IPS-NIHi11 (cell line): ENCODE measurements around the gene ARFGAP1.

Experiments
- DNase-seq: peaks from one replicate; pipeline ENCODE4 v3.0.0; 2012; ENCODE audit warnings: mixed read lengths, low spot score

ARFGAP1 gene

DNA sequence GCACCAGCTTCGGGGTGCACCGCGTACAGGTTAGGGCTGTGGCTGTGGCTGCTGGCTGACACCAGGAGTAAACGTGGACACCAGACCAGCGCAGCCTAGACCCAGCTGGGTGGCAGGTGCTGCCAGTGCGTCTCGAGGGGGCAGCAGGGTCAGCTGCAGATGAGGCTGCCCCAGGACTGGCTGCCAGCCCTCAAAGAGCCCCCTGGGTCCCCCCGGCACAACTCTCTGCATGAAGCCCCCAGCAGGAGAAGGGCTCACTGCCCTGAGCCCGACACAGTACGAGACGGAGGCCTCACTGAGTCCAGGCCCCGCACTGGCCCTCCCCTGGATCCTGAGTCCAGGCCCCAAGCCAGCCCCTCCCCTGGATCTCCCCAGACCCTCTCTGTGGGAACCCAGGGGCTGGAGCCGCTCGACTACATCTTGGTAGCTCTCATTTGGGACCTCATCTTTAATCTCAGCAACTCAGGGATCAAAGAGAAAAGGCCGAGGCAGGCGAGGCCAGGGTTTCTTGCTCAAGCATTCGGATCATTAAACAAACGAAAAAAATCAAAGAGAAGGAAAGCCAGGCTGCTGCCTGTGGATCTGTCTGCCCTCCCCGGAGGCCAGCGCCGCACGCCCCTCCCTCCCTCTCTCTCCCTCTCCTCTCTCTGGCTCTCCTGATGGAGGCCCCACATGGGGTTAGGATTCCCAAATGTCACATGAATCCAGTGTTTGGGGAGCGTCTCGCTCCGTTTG, 11.4 kb upstream of the ARFGAP1 start:
- DNase-seq = no peak

DNA sequence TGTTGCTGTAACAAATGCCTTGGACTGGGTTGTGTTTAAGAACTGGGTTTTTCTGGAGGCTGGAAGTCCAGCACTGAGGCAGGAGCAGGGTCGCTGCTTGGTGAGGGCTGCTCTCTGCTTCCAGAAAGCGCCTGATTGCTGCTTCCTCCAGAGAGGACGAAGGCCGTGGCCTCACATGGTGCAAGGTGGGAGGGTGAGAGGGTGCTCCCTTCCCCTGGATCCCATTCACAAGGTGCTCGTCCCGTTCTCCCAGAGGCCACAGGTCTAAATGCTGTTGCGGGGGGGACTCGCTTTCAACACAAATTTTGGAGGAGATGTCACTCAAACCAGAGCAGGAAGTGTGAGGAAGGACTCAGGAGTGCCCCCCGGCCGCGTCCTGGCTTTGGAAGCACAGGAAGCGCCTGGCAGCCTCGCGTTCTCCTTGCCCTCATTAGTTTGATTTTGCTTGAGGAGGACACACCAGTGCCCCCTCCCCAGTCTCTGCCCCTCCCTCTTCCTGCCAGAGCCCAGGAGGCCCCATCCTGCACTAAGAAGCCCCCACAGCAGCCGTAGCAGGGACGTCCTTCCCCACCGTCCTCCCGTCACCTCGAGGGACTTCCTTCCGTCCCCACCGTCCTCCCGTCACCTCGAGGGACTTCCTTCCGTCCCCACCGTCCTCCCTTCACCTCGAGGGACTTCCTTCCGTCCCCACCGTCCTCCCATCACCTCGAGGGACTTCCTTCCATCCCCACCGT, 10.7 kb upstream of the ARFGAP1 start:
- no peak for DNase-seq

DNA sequence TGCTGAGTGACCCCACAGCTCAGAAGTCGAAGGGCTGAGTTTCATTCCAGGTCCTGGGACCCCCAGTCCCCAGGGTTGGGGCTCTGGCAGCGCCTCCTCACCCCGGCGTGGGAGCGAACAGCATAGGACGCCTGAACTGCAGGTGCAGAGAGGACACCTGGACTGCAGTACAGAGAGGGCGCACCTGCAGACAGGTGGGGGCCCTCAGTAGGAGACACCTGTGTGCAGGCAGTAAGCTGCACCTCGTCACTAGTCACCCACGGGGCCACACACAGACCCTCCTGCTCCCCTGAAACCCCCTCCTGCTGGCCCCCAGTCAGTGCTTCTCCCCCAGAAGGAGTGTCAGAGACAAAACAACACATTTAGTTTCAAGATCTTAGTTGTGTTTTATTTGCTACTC, 9.8 kb upstream of the ARFGAP1 start:
- no peak for DNase-seq

DNA sequence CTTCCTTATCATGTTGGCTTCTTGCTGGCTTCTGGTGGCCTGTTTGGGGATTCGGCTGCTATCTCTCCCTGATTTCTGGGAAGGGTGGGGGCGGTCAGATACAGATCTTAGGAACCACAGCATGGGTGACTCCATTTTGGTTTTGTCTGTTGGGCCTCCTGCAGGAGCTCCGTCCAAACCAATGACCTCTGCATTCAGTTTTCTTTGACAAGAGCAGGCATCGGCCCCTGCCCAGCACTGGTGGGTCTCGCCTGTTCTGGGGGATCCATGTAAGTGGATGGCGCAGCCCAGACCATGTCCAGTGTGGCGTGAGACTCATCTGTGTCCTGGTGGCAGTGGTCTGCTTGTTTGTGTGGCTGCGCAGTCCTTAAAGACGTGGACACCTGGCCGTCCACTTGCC, 8.6 kb upstream of the ARFGAP1 start:
- no peak for DNase-seq

DNA sequence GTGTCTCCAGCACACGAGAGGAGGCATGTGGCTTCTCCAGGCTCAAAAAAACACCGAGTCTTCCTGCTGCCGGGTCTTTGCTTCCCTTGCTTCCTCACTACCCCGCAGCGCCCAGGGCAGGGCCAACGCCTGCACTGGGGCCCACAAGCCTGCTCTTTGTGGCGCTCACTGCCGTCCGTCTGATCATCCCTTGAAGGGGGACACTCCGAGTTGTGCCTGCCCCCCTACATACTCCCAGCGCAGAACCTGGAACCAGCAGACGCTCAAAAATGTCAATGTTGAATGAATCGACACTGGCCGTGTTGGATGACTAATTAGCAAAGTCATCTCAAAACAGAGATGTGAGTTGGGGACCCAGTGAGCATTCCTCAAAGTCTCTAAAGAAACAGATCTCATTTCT, 8.1 kb upstream of the ARFGAP1 start:
- no peak for DNase-seq

DNA sequence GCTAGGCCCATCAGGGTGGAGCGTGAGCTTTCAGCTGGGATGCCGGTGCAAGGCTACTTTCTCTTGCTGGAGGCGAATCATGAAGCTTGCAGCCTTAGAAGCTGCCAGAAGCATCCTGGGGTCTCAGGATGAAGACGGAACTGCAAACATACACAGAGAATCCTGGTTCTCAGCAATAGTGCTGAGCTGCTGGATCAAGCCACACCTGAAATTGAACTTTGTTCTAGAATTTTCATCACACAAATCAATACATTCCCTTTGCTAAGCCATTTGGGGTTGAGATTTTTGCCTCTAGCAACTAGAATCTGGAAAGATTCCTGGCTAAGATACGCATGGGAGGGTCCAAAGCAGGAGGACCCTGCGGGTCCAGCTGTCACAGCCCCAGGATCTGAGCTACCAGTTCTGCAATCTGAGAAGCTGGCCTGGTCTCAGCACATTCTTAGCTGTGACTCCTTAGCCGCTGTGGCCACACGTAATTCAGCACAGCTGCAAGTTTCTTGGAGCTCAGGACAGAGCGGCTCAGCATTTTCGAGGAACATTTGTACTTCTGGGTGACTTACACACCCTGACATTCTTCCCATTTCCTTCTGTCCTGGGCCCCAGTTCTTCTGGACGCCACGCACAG, 6.6 kb upstream of the ARFGAP1 start:
- DNase-seq = no peak

DNA sequence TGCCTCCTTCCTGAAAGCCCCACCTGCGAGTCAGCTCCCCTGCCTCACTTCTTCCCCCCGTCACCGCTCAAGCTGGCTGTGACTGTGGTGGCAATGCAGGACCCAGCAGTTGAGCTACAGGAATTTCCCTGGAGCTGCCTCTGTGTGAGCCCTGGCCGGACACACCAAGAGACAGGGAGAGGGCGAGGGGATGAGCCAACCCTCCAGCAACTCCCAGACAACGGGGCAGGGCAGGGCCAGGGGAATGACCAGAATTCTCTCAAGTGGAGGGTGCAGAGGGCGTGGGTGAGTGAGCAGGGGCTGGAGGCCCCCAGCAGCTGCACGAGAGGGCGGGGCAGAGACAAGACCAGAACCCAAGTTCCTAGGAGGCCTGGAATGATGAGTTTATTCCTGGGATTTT, 4.9 kb upstream of the ARFGAP1 start:
- no peak for DNase-seq

DNA sequence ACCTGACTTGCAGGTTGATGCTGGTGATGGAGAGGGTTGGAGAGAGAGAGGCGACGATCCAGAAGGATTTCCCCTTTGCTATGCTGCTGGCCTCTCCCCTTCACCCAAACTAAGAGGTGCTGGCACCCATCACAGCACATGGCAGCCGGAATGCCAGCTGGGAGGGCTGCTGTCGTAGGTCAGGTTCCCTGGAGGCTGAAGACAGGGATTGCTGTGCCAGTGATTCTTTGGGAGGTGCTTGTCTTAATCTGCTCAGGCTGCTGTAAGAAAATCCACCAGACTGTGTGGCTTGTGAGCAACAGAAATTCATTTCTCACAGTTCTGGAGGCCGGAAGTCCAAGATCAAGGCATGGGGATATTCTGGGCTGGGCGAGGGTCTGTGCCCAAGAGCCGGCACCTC, 4.4 kb upstream of the ARFGAP1 start:
- no peak for DNase-seq

DNA sequence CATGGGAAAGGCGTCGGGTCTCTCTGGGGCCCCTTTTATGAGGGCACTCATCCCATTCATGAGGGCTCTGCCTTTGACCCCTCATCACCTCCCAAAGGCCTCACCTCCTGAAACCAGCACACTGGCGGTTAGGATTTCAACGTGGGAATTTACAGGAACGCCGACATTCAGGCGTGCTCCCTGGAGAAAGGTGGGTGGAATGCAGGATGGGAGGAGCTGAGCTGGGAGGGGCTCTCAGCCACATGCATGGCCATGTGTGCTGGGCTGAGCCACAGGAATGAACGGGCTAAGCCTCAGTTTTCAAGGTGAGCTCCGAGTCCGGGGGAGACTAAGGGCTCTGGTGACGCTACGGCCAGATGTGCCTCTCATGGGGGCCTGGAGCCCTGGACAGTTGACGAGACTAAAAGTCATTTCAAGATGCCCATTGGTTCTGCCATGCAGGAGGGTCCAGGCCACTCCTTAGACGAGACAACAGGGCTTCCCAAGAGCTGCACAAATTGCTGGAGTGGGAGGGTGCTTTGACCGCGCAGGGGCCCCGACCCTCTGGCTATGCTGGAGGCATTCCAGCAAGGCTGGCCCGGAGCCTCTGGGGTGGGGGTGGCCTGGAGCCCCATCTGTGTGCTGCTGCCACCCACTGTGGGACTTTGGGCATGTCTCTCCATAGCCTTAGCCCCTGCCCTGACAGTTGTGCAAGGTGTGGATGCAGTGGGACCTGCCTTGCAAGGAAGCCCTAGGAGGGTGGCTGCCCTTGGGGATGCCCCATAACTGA, 3.8 kb upstream of the ARFGAP1 start:
- DNase-seq = peak; percentile 56

DNA sequence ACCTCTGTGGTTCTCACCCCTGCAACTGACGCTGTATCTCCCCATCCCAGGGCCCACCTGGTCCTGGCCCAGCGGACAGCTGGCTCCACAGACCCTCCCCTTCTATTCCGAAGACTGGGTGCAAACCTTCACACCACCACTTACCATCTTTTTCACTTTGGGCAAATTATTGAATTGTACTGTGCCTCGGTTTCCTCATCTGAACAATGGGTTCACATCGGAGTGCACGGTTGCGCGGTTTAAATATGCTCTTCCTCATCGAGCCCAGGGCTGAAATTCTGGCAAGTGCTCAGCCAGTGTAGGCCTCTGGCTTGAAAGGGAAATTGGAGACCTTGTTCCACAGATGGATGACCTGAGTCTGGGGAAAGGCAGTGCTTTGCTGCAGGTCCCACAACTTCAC, 2.9 kb upstream of the ARFGAP1 start:
- no peak for DNase-seq

DNA sequence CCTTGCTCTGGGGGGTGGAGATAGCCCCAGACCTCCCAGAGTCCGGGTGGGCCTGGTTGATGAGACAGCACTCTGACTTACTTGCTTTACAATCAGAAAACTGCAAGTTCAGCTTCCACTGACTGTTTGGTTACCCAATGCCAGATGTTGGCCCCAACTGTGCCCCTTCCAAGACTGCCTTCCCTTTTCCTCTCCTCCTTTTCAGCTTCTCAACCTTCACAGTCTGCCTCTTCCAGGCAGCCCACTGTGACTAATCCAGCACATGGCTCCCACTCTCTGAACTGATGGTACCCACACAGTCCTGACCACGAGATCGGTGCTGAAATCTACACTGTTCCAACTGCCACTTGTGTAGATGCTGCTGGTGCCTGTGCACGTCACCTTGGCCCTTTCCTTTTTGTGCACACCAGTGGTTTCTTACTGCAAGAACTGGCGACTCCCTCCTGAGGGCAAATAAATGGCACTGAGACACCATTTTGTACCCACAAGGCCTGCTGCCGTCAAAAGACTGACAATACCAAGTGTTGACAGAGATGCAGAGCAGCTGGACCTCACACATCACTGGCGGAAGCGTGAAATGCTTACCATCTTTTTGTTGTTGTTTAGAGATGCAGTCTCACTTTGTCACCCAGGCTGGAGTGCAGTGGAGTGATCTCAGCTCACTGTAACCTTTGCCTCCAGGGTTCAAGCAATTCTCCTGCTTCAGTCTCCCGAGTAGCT, 1.8 kb upstream of the ARFGAP1 start:
- DNase-seq = no peak

DNA sequence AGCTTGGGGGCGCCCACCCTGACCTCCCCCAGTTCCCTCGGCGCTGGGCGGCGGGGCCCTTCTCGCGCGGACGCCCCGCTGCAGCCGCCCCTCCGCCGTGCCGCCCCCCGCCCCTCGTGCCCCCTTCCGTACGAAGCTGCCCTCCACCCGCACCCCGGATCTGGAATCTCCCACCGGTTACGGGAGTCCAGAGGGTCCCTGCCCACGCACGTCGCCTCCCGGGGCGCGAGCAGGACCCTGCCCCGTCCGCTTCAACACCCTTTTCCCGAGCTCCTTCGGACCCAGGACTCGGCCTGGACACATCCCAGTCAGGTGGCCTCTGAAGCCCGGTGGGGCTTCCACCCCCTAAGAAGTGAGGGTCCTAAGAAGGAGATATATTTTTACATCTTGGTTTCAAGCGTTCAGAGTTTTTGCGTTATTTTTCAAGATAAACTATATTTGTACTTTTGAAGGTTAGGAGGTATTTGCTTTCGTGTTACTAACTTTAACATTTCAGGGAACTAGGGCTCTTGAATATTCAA, 506 bp downstream of the ARFGAP1 start:
- no peak for DNase-seq

DNA sequence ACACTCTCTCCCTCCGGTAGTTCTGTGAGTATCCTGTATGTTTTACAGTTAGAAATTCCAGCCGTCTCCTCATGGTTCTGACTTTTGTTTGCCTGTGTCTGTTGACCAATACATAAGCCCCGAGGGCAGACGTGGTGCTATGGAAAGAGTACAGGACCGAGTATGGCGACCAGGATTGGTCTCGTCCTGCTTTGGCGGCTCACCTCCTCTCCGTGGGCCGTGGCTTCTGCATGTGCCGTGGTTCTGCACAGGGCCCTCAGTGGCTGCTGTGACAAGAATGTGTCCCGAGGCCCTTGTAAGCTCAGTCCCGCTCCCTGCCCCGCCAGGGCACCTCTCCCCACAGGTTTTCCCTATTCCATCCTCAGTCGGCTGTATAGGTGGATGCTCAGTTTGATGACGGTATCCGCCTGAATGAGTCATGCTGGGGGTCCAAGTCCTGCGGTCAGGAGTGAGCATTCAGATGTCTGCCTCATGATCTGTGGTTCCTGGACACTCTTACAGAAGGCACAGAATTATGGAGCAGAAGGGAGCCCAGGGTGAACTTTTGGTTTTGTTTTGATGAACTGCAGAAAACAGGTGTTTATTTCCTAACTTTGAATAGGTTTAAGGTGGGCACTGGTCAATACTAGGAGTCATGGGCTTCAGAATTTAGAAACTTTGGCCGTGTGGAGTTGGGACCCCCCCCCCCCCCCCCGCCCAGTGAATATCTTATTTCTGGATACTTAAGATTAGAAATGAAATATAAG, 1.2 kb downstream of the ARFGAP1 start:
- DNase-seq = no peak

DNA sequence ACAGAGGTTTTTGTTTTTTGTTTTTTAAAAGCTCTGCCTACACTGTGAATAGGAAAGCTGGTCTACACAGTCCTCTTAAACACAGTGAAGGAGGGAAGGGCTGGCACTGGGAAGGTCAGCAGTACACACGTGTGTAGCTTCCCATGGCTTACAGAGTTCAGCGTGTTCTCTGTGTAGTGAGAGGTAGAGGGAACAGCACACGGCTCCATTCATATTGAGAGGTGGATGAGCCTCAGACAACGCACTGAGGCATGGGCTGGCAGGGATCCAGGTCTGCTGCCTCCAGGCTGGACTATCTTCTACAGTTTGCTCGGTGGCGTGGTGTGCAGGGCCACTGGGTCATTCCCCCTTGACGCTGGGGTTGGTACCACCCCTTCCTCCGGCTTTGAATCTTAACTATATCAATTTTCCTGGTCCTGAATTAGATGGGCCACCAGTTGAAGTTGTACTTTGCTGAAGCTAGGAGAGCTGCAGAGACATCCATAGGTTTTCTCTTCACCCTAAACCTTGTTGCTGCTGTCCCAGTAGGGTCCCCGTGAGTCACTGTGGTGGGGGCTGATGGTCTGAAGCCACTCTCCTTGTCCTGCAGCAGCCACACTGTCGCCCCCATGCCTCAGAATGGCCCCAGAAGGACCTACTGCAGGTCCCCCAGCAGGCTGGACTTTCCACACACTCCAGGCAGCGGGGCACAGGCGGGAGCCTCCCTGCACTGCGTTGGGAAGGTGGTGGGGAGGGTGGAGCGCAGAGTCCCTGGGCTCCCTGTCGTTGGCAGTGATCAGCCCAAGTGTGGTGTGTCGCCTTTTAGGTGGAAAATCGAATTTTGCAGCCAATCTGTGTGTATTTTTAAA, 2.0 kb downstream of the ARFGAP1 start:
- DNase-seq = no peak

DNA sequence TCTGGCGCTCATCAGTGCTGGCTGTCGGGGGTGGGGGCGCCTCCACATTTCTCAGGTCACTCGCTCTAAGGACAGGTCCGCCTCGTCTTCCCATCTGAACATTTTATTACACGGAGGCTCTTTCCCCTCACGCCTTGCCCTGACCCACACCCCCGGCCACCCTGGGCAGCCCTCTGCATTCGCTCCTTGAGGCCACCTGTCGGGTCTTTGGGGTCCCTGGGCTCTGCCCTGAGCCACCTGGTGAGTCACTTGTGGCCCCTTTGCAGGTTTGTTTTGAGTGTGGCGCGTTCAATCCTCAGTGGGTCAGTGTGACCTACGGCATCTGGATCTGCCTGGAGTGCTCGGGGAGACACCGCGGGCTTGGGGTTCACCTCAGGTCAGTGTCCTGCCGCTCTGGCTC, 3.2 kb downstream of the ARFGAP1 start:
- DNase-seq = no peak

DNA sequence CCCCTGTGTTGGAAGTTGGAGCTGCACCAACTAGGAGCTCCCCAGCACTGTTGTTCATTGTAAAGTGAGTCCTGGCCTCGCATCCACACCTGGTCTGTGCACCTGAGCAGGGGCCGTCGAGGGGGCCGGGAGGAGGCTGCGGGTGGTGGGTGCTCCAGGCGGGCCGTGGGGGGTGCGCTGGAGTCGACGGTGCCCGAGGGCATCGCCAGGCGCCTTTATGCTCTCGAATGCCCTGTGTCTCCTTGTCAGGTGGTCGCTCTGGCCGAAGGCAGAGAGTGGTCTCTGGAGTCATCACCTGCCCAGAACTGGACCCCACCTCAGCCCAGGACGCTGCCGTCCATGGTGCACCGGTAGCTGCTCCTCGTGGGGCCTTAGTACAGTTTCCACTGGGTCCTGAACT, 4.3 kb downstream of the ARFGAP1 start:
- no peak for DNase-seq

DNA sequence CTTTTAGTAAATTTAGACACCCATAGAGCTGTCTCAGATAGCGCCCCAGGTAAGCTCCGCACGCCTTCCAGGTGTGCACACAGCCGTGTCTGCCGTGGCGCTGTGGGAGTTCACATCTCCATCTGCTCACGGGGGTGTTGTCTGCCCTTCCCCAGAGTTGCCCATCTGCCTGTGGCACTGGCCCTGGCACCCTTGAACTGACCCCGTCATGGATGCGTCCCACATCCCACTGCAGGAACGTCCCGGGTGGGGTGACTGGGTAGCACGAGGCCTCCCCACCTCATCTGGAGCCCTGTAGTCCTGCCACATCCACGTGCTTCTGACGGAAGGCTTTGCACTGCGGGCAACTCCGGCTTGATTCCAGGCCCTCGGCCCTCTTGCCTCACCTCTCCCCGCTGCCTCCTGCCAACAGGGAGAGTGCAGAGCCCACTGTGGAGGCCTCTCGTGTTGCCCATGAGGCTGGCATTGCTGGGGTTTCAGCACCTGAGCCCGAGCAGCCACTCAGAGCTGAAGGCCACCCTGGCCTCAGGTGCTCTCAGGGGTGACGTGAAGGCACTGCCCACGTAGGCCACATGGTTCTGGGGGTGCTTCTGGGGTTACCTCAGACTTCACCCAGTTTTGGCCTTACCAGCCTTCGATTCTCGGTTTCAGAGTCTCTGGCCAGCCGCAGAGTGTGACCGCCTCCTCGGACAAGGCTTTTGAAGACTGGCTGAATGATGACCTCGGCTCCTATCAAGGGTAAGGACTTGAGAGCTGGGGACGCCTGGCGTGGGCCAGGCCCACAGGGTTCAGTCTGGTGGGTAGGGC, 5.1 kb downstream of the ARFGAP1 start:
- no peak for DNase-seq

DNA sequence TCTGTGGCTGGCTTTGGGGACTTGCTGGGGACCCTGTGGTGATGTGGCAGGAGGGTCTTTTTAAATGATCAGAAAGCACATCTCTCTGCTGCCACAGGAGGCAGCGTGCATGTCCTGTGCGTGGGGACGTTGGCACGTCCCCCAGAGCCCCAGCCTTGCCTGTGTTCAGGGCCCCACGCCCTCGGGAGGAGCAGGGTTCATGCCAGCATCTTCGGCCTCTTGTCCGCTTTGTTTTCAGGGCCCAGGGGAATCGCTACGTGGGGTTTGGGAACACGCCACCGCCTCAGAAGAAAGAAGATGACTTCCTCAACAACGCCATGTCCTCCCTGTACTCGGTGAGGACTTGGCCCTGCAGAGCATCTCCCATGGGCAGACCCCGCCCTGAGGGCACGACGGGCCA, 6.0 kb downstream of the ARFGAP1 start:
- DNase-seq = no peak

DNA sequence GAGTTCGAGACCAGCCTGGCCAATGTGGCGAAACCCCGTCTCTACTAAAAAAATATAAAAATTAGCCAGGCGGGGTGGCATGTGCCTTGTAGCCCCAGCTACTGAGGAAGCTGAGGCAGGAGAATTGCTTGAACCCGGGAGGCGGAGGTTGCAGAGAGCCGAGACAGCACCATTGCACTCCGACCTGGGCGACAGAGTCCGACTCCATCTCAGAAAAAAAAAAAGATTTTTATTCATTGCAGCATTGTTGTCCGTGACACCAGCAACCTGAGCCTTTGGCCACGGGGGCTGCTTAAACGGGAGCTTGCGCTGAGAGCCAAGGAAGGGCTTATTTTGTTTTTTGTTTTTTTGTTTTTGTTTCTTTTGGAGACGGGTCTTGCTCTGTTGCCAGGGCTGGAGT, 7.3 kb downstream of the ARFGAP1 start:
- DNase-seq = no peak
